Right lobe of liver (tissue), 6 donors: ENCODE data around the gene PTGDR2. TPM values are rescaled to one million over a fixed set of nuclear protein-coding genes. Genes with fewer than 3 reads are reported as not detected.

Experiments
- ATAC-seq, 4 donors: fragments of 200-7000 bp; cut with Tn5 transposase; one replicate each; pipeline ENCODE4 v1.9.1; 2020; ENCODE audit warnings: mild to moderate bottlenecking in 4 of 4, moderate library complexity in 4 of 4
- DNase-seq, 3 donors: peaks; one replicate each; pipeline ENCODE4 v3.0.0-alpha.2; 2020
- H3K27ac ChIP-seq, 3 donors: fragments of 200-600 bp; one replicate each; pipeline ENCODE4 v1.8.0; 2022
- H3K27me3 ChIP-seq, 2 donors: fragments of 200-600 bp; one replicate each; pipeline ENCODE4 v1.8.0; 2022
- H3K36me3 ChIP-seq, 4 donors: fragments of 200-600 bp; sonication (generic) in 1 of 4; one replicate each; pipeline versions ENCODE4 v1.5.1 to v1.8.0; 2017 to 2022; ENCODE audit warnings: control low read depth in 1 of 4
- H3K4me1 ChIP-seq, 4 donors: fragments of 200-600 bp; sonication (generic) in 1 of 4; one replicate each; pipeline versions ENCODE4 v1.5.1 to v1.8.0; 2017 to 2022; ENCODE audit warnings: control low read depth in 1 of 4
- H3K4me3 ChIP-seq, 3 donors: fragments of 200-600 bp; one replicate each; pipeline ENCODE4 v1.8.0; 2022
- H3K9me3 ChIP-seq, 4 donors: fragments of 200-600 bp; sonication (generic) in 1 of 4; one replicate each; pipeline versions ENCODE4 v1.5.1 to v1.8.0; 2017 to 2022; ENCODE audit warnings: control low read depth in 1 of 4
- POLR2A ChIP-seq: fragments of 450-650 bp; IDR thresholded peaks from one replicate; pipeline ENCODE4 v1.6.1; 2017; ENCODE audit warnings: antibody characterized with exemption, mild to moderate bottlenecking
- WGBS: methylation state at CpG from one replicate; pipeline ENCODE4 v1.1.6; 2018; ENCODE audit warnings: low coverage, low lambda C conversion rate; ENCODE audit not compliant: insufficient coverage; ENCODE audit errors: missing lambda C conversion rate; 5-methylcytosine and 5-hydroxymethylcytosine counted together
- intact Hi-C, 2 donors: fragments of 100-400 bp; cut with DNase I; formaldehyde crosslinking; loops; one replicate each; pipeline versions ENCODE4 v1.11.2 to v1.14.1; 2022
- total RNA-seq, 6 experiments: library from RNA; depleted of rRNA in 2 of 6; stranded (reverse); fragments of >200 nt in 2 of 6; fragmentation: NEBNext Ultra II Directional in 3 of 6; extraction: Animal tissue kit (Norgen Biotek cat#: 25700) in 3 of 6; gene quantifications; one replicate each; pipeline versions ENCODE4 v1.1.0 to v1.2.4, GENCODE V29; 2016 to 2023
- TF ChIP-seq, protein P1 (sequence below), 4 donors: fragments of 200-600 bp in 3 of 4; fragments of 450-650 bp in 1 of 4; IDR thresholded peaks; one replicate each; pipeline versions ENCODE4 v1.5.1 to v1.8.0; 2016 to 2022; ENCODE audit warnings: antibody characterized with exemption in 4 of 4, mild to moderate bottlenecking in 2 of 4
- donor health status: DM: no; HTN: yes; CAD: no.
- donor health status: DM: no; HTN: no; CAD: no.
- donor health status: DM: no; HTN: no; CAD: no.
- donor health status: DM: no; HTN: yes; CAD: no.
- donor health status: DM: no; HTN: yes; CAD: no.

PTGDR2 gene
- total RNA-seq, 6 experiments from 2014 or later: 0.07 to 0.18 (median 0.12) TPM; not detected in 1

DNA sequence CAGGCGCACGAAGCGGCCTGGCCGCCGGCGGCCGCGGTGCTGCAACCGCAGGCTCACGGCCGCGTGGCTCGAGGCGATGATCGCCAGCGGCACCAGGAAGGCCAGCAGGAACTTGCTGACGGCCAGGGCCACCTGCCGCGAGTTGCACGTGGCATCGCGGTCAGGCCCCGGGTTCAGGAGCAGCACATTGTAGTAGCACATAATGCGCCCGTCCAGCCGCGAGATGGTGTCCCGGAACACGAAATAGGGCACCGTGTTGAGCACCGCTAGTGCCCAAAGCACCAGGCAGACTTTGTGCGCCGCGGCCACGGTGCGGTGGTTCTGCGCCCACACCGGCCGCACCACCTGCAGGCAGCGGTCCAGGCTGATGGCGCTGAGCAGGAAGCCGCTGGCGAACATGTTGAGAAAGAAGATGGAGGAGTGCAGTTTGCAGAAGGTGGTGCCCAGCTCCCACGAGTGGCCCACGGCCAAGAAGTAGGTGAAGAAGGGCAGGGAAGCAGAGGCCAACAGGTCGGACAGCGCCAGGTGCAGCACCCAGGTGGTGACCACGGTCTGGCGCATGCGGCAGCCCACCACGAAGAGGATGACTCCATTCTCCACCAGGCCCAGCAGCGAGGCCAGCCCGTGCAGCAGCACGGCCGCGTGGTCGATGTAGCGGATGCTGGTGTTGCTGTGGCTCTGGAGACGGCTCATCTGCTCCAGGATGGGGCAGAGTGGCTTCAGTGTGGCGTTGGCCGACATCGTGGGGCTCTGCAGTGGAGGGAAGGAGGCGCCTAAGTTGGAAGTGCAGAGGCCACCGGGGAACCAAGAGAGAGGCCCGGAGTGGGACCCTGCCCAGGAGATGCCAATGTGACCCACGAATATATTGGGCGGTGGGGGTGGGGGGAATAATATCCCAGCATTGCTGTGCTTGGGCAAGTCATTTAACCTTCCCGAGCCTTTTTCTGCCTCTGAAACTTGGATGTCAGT, 2.5 kb downstream of the PTGDR2 start:
- no peak for DNase-seq
- intact Hi-C loops: no loop called here
- TF ChIP-seq POLR2A: no peak
- TF ChIP-seq, protein P1, sequence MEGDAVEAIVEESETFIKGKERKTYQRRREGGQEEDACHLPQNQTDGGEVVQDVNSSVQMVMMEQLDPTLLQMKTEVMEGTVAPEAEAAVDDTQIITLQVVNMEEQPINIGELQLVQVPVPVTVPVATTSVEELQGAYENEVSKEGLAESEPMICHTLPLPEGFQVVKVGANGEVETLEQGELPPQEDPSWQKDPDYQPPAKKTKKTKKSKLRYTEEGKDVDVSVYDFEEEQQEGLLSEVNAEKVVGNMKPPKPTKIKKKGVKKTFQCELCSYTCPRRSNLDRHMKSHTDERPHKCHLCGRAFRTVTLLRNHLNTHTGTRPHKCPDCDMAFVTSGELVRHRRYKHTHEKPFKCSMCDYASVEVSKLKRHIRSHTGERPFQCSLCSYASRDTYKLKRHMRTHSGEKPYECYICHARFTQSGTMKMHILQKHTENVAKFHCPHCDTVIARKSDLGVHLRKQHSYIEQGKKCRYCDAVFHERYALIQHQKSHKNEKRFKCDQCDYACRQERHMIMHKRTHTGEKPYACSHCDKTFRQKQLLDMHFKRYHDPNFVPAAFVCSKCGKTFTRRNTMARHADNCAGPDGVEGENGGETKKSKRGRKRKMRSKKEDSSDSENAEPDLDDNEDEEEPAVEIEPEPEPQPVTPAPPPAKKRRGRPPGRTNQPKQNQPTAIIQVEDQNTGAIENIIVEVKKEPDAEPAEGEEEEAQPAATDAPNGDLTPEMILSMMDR (IDR thresholded peaks at IDR 0.05): no peak
- no peak overlapping the region for H3K27ac ChIP-seq
- 94% methylated on average over 11 of the region's 68 CpGs for WGBS
- no peaks in the 10 kb centered on the region for H3K9me3 ChIP-seq
- H3K27me3 ChIP-seq: no peaks in the 10 kb centered on the region
- ATAC-seq: no peak
- peak overlapping the region in 2 of 3 donors; percentile 51 to 61 for H3K4me3 ChIP-seq
- peaks cover 0 to 5% (median 0%) of the 10 kb centered on the region in 4 donors for H3K4me1 ChIP-seq
- H3K36me3 ChIP-seq: peaks cover 0 to 3% (median 0%) of the 10 kb centered on the region in 4 donors

DNA sequence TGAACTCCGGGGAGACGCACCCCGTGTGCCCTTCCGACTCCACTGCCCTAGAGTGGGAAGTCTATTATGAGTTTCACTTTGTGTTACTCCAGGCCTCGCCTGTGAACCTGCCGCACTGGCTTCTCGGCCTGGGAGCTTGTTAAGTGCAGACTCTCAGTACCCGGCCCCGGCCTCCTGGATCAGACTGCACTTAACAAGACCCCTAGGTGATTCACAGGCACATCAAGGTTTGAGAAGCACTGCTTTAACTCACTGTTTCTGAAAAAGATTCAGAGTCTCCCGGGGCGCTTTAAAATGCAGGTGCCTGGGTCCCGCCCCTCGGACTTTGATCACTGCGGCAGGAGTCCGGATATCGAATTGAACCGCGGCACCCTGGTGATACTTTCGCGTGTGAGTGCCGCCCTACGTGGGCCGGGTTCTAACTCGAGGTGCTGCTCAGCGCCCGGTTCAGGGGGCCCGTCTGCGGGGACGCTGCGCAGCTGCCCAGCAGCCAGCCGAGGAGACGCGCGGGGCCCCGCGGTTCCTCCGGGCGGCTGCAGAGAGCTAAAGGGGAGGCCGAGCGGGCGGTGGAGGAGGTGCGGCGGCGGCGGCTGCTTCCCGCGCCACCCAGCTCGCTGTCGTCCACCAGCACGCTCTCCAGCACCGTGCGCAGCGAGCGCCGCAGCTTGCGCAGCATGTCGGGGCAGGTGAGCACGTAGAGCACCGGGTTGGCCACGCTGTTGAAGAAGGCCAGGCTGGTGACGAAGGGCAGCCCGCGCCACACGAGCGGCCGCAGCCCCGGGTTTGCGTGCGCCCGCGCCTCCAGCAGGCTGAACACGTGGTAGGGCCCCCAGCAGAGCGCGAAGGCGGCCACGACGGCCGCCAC, 3.4 kb downstream of the PTGDR2 start:
- WGBS: 41% methylated on average over 20 of the region's 78 CpGs
- ATAC-seq: peak; percentile 85 to 93 (median 92)
- TF ChIP-seq, protein P1 (IDR thresholded peaks at IDR 0.05): no peak
- peak; percentile 59 for TF ChIP-seq POLR2A
- H3K27me3 ChIP-seq: no peaks in the 10 kb centered on the region
- peak overlapping the region in 2 of 3 donors; percentile 77 to 83 for H3K27ac ChIP-seq
- H3K36me3 ChIP-seq: peaks cover 0 to 3% (median 0%) of the 10 kb centered on the region in 4 donors
- H3K4me1 ChIP-seq: peaks cover 0 to 5% (median 0%) of the 10 kb centered on the region in 4 donors
- intact Hi-C loops: no loop called here
- peak overlapping the region; percentile 26 to 61 (median 51) for H3K4me3 ChIP-seq
- peak; percentile 74 to 88 (median 86) for DNase-seq
- no peaks in the 10 kb centered on the region for H3K9me3 ChIP-seq

DNA sequence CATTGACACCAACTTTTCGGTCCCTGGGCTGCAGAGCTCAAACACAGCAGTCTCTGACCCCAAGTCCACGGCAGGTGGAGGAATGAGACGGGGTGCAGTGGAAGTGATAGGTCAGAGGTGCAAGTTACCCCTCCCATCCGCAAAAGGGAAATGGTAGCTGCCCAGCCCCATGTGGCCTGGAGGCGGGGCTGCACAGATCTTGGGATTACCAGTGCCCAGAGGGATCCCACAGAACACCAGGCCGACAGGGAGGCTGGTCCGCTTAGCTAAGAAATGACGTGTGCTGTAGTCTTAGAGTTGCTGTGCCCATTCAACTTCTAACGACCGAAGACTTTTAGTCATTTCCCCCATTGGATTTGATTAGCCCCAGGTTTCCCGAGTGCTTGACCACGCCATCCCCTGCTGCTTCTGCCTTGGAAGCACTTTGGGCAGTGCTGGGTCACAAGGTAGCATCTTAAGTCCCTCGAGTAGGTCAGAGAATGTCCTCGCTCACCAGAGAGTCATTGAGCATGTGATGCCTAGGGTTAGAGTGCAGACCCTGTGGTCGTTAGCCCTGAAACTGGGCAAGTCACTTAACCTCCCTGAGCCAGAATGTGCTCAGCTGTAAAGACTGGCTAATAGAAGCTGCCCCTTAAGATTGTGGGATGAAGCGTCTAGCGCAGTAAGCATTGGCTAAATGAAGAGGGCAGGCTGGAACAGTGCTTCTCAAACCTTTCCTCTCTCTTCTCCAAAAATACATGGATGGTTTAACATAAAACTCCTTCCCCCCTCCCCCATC, 4.2 kb downstream of the PTGDR2 start:
- intact Hi-C loops: no loop called here
- H3K27me3 ChIP-seq: no peaks in the 10 kb centered on the region
- H3K36me3 ChIP-seq: peaks cover 0 to 3% (median 0%) of the 10 kb centered on the region in 4 donors
- peaks cover 0 to 5% (median 0%) of the 10 kb centered on the region in 4 donors for H3K4me1 ChIP-seq
- H3K4me3 ChIP-seq: peak overlapping the region in 2 of 3 donors; percentile 51 to 61
- ATAC-seq: no peak
- H3K27ac ChIP-seq: peak overlapping the region in 2 of 3 donors; percentile 77 to 83
- TF ChIP-seq, protein P1 (IDR thresholded peaks at IDR 0.05): no peak
- TF ChIP-seq POLR2A: no peak
- no peak for DNase-seq
- no peaks in the 10 kb centered on the region for H3K9me3 ChIP-seq
- 86% methylated on average over 5 of the region's 17 CpGs for WGBS
